NCI-H2107 treated with DMSO at 0.1 percent for 48 hours (cell line): Measurements from ENCODE around the gene DNHD1.

Experiments
- DNase-seq: peaks from one replicate; lab custom pipeline; 2025; ENCODE audit not compliant: unreplicated experiment; lab: John Stamatoyannopoulos, UW

Gene DNHD1

GRCh38 chr11:6557761-6558674, 60.9 kb downstream of the DNHD1 start:
- no peak for DNase-seq

- no peak for DNase-seq
Observed at GRCh38 chr11:6559369-6559768, 62.3 kb downstream of the DNHD1 start.

- DNase-seq, result no peak
Observed at GRCh38 chr11:6561288-6561687, 64.2 kb downstream of the DNHD1 start.

GRCh38 chr11:6563121-6563619, 66.1 kb downstream of the DNHD1 start:
- no peak for DNase-seq

GRCh38 chr11:6563667-6564066, 66.6 kb downstream of the DNHD1 start:
- no peak for DNase-seq

- DNase-seq, result no peak
Observed at GRCh38 chr11:6565325-6565724, 68.2 kb downstream of the DNHD1 start.

- DNase-seq, result no peak
Observed at GRCh38 chr11:6565988-6566703, 69.1 kb downstream of the DNHD1 start.

- DNase-seq, result no peak
Observed at GRCh38 chr11:6566704-6567370, 69.8 kb downstream of the DNHD1 start.

GRCh38 chr11:6567371-6567745, 70.3 kb downstream of the DNHD1 start:
- DNase-seq, result no peak

GRCh38 chr11:6568191-6568918, 71.3 kb downstream of the DNHD1 start:
- DNase-seq, result no peak

- no peak for DNase-seq
Observed at GRCh38 chr11:6569706-6570105, 72.6 kb downstream of the DNHD1 start.

GRCh38 chr11:6570691-6571427, 73.8 kb downstream of the DNHD1 start:
- DNase-seq, result no peak

GRCh38 chr11:6571434-6572008, 74.4 kb downstream of the DNHD1 start:
- DNase-seq, result no peak

GRCh38 chr11:6572215-6572614, 75.1 kb downstream of the DNHD1 start:
- no peak for DNase-seq

GRCh38 chr11:6574816-6575715, 78.0 kb downstream of the DNHD1 start:
- no peak for DNase-seq

- peak; percentile 10 for DNase-seq
Observed at GRCh38 chr11:6576471-6577373, 79.6 kb downstream of the DNHD1 start.

GRCh38 chr11:6578134-6578533, 81.1 kb downstream of the DNHD1 start:
- DNase-seq, result no peak

- DNase-seq, result no peak
Observed at GRCh38 chr11:6579681-6580080, 82.6 kb downstream of the DNHD1 start.
